HFFc6 (cell line): ENCODE results near the gene RIBC2. TPM values are rescaled to one million over a fixed set of nuclear protein-coding genes. Genes with fewer than 3 reads are reported as not detected.
A peak's percentile ranks its signal among the peaks of the same experiment; 100 is the strongest.

Experiments
- DNase-seq: peaks from one replicate; pipeline ENCODE4 v3.0.0-alpha.2; 2018
- H3K27ac Mint-ChIP-seq: 2 replicates; pipeline ENCODE4 v1.8.0; 2020; ENCODE audit warnings: mild to moderate bottlenecking, mixed read lengths
- H3K27me3 Mint-ChIP-seq: 2 replicates; pipeline ENCODE4 v1.8.0; 2021; ENCODE audit warnings: mild to moderate bottlenecking, moderate library complexity, mixed read lengths; ENCODE audit not compliant: insufficient read depth
- H3K36me3 Mint-ChIP-seq: 2 replicates; pipeline ENCODE4 v1.8.0; 2021; ENCODE audit warnings: low read depth, mixed read lengths
- H3K4me1 Mint-ChIP-seq: 2 replicates; pipeline ENCODE4 v1.8.0; 2020; ENCODE audit warnings: low read depth, mixed read lengths
- H3K4me3 Mint-ChIP-seq: 2 replicates; pipeline ENCODE4 v1.8.0; 2020; ENCODE audit warnings: mild to moderate bottlenecking, moderate library complexity, mixed read lengths
- H3K9me3 Mint-ChIP-seq: 2 replicates; pipeline ENCODE4 v1.8.0; 2020; ENCODE audit warnings: mild to moderate bottlenecking, mixed read lengths
- CTCF ChIP-seq: fragments of 200-600 bp; sonication (generic); IDR thresholded peaks from 2 replicates; pipeline ENCODE4 v1.5.0; 2021; ENCODE audit warnings: antibody characterized with exemption, mild to moderate bottlenecking
- total RNA-seq, 6 experiments: library from RNA; stranded (reverse); fragmentation: NEBNext Ultra II Directional; extraction: Animal tissue kit (Norgen Biotek cat#: 25700); gene quantifications; 2 replicates in 1 of 6; 3 replicates in 5 of 6; pipeline ENCODE4 v1.2.3, GENCODE V29; 2021

RIBC2 gene
- total RNA-seq, 6 experiments from 2014 or later = 1.0 to 3.7 (median 2.4) TPM

DNA sequence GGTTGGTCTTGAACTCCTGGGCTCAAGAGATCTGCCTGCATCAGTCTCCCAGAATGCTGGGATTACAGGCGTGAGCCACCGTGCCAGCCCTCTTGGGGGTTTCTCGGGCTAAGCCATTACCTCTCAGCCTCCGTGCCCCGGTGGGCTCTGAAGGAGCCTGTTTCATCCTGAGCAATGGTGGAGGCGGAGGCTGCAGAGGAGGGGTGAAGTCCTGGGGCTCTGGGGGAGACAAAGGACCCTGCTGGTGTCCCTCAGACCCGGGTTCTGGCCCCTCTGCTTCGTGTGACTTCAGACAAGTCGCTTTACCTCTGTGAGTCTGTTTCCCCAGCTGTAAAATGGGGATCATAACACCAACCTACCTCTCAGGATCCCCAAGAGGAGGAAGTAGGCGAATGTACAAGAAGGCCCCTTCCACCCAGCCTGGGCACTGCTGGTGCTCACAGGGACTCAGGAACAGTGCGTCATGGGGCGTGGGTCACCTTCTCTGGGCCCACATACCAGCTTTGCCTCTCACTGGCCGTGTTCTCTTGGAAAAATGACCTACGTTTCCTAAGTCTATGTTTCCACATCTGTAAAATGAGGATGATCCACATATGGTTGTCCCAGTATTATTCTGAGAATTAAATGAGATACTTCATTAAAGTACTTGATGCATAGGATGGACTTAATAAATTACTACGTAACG, 36.8 kb downstream of the RIBC2 start:
- TF ChIP-seq CTCF = no peak
- no peaks in the 10 kb centered on the region for H3K9me3 Mint-ChIP-seq
- DNase-seq = no peak
- H3K36me3 Mint-ChIP-seq = peaks cover 4% of the 10 kb centered on the region; the same call in 1 of the 2 replicates
- peak overlapping the region; percentile 49 for H3K4me3 Mint-ChIP-seq
- H3K27ac Mint-ChIP-seq = peak overlapping the region; percentile 83
- peaks cover 2% of the 10 kb centered on the region for H3K27me3 Mint-ChIP-seq
- H3K4me1 Mint-ChIP-seq = peaks cover 61% of the 10 kb centered on the region

GRCh38 chr22:45450921-45451651, 37.6 kb downstream of the RIBC2 start:
- peak overlapping the region; percentile 49 for H3K4me3 Mint-ChIP-seq
- peaks cover 4% of the 10 kb centered on the region; the same call in 1 of the 2 replicates for H3K36me3 Mint-ChIP-seq
- peaks cover 2% of the 10 kb centered on the region for H3K27me3 Mint-ChIP-seq
- peak overlapping the region; percentile 83 for H3K27ac Mint-ChIP-seq
- DNase-seq = peak; percentile 95
- no peaks in the 10 kb centered on the region for H3K9me3 Mint-ChIP-seq
- no peak; the same call in 1 of the 2 replicates for TF ChIP-seq CTCF
- peaks cover 66% of the 10 kb centered on the region for H3K4me1 Mint-ChIP-seq

GRCh38 chr22:45451972-45452371, 38.5 kb downstream of the RIBC2 start:
- no peaks in the 10 kb centered on the region; the same call in 1 of the 2 replicates for H3K27me3 Mint-ChIP-seq
- no peaks in the 10 kb centered on the region for H3K36me3 Mint-ChIP-seq
- peaks cover 61% of the 10 kb centered on the region for H3K4me1 Mint-ChIP-seq
- no peaks in the 10 kb centered on the region for H3K9me3 Mint-ChIP-seq
- DNase-seq = no peak
- peak overlapping the region; percentile 83 for H3K27ac Mint-ChIP-seq
- no peak for TF ChIP-seq CTCF
- peak overlapping the region; percentile 35 for H3K4me3 Mint-ChIP-seq

DNA sequence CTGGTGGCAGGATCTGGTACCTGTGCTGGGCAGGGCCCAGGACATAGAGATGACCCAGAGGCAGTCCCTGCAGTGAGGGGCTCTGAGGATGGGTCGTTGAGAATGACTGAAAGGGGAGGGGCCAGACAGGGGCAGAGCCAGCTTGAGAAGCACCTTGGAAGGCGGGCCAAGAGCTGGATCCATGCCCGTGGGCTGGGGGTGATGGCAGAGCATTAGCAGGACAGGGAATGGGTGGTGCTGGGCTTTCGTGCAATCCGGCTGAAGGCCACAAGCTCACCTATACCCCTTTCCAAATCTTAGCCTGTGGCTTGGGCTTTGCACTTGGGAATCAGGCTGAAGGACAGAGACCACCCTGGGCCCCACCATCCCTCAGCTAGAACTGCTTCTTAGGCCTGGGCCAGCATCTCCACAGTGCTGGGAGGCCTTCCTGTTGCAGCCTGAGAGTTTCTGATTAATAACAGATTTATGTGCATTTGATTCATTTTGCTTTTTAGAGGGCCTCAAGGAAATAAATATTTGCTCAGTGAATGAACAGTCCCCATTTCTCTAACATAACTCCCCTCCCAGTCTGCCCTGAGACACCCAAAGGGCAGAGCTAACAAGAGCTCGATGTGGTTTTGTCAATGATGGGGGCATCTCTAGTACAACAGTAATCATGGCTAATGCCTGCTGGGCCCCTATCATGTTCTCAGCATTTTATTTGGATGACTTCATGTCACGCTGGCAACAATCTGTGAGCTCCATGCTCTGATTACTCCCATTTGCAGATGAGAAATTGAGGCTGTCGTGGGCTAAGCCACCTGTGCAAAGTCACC, 39.3 kb downstream of the RIBC2 start:
- Mint-ChIP-seq H3K9me3 (no peaks in the 10 kb centered on the region), H3K27ac (peak overlapping the region; percentile 83), H3K27me3 (no peaks in the 10 kb centered on the region; the same call in 1 of the 2 replicates), H3K4me1 (peaks cover 66% of the 10 kb centered on the region), H3K4me3 (peak overlapping the region; percentile 35), H3K36me3 (no peaks in the 10 kb centered on the region)
- peak; percentile 75 for DNase-seq
- TF ChIP-seq CTCF = no peak

DNA sequence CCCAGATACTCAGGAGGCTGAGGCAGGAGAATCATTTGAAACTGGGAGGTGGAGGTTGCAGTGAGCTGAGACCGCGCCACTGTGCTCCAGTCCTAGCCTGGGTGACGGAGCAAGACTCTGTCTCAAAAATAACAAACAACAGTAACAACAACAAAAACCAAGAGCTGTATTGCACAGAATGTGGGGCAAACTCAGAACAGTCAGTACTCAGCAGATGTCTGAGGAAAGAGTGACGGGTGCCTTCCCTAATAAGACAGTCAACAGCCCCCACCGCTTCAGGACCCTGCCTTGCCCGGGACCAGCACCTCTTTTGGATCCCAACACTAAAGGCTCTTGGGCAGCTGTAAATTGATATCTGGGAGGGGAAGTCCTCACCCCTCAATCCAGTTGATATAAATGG, 40.3 kb downstream of the RIBC2 start:
- Mint-ChIP-seq H3K27me3 (no peaks in the 10 kb centered on the region), H3K4me3 (peak overlapping the region; percentile 66), H3K9me3 (no peaks in the 10 kb centered on the region), H3K36me3 (no peaks in the 10 kb centered on the region), H3K27ac (peak overlapping the region; percentile 83), H3K4me1 (peaks cover 66% of the 10 kb centered on the region)
- no peak for TF ChIP-seq CTCF
- DNase-seq = no peak
